Endothelial cell of umbilical vein (primary cell): Measurements from ENCODE around the gene PTDSS2. TPM values are rescaled to one million over a fixed set of nuclear protein-coding genes. Genes with fewer than 3 reads are reported as not detected.

ENCODE experiments used
- BruUV-seq: library from RNA; stranded (reverse); fragments of 400-500 nt; replicated peaks from 2 replicates; lab custom pipeline; 2021; lab: Mats Ljungman, UMichigan
- CTCF ChIA-PET: fragments of 300-600, 350-600 bp; sonication (Branson Sonifier 250); formaldehyde crosslinking; loops from one replicate; lab custom pipeline; 2021; ENCODE audit warnings: antibody characterized with exemption, inconsistent platforms; lab: Charles Lee
- POLR2A ChIA-PET: fragments of 300-600, 350-600 bp; sonication (Branson Sonifier 250); formaldehyde crosslinking; loops from one replicate; lab custom pipeline; 2021; ENCODE audit warnings: antibody characterized with exemption, inconsistent platforms; lab: Charles Lee
- DNase-seq: peaks from one replicate; pipeline ENCODE4 v3.0.0-alpha.2; 2011; ENCODE audit warnings: low read depth, low spot score
- FAIRE-seq: peaks from 2 replicates; lab custom pipeline; 2011; peaks lifted over from hg19 to GRCh38; lab: Jason Lieb, UNC
- H2AFZ ChIP-seq: 2 replicates; pipeline ENCODE4 v1.6.0; 2012; ENCODE audit warnings: low read depth, low read length, control low read depth, inconsistent platforms
- H3K27ac ChIP-seq: 2 replicates; pipeline ENCODE4 v1.5.1; 2011; ENCODE audit warnings: low read depth, mild to moderate bottlenecking, control low read depth, low read length, moderate library complexity; ENCODE audit not compliant: insufficient read depth
- H3K27me3 ChIP-seq, 2 experiments: 2 replicates each; pipeline versions ENCODE4 v1.6.0 to v1.6.1; 2011; ENCODE audit warnings: low read length in 2 of 2, mixed read lengths in 1 of 2; ENCODE audit not compliant: control insufficient read depth in 2 of 2, insufficient read depth in 2 of 2
- H3K36me3 ChIP-seq, 2 experiments: 2 replicates in 1 of 2; 3 replicates in 1 of 2; pipeline ENCODE4 v1.5.1; 2011; ENCODE audit warnings: low read length in 2 of 2, mild to moderate bottlenecking in 1 of 2, moderate library complexity in 1 of 2; ENCODE audit not compliant: control insufficient read depth in 2 of 2, insufficient read depth in 2 of 2; ENCODE audit errors: extremely low read depth in 1 of 2
- H3K4me1 ChIP-seq: 3 replicates; pipeline ENCODE4 v1.5.1; 2011; ENCODE audit warnings: mild to moderate bottlenecking, low read length; ENCODE audit not compliant: control insufficient read depth, insufficient read depth; ENCODE audit errors: extremely low read depth
- H3K4me2 ChIP-seq: 2 replicates; pipeline ENCODE4 v1.6.1; 2011; ENCODE audit warnings: low read length, control low read depth, mixed read lengths; ENCODE audit not compliant: insufficient read depth
- H3K4me3 ChIP-seq, 3 experiments: fragments of 200-600 bp in 1 of 3; sonication (generic), shearing (Covaris generic) in 1 of 3; replicated peaks in 1 of 3; 2 replicates each; pipeline ENCODE4 v1.5.1; 2011 to 2016; ENCODE audit warnings: control low read depth in 3 of 3, low read length in 3 of 3, mild to moderate bottlenecking in 2 of 3, inconsistent platforms in 1 of 3, low read depth in 1 of 3, moderate library complexity in 1 of 3; ENCODE audit not compliant: insufficient read depth in 1 of 3
- H3K79me2 ChIP-seq: 2 replicates; pipeline ENCODE4 v1.6.0; 2012; ENCODE audit warnings: low read length, inconsistent platforms; ENCODE audit not compliant: control insufficient read depth, insufficient read depth
- H3K9ac ChIP-seq: replicated peaks from 2 replicates; pipeline ENCODE3; 2011; ENCODE audit warnings: low read length, control low read depth; ENCODE audit not compliant: insufficient read depth; ENCODE audit errors: extremely low read depth
- H3K9me1 ChIP-seq: replicated peaks from 3 replicates; pipeline ENCODE4 v1.6.0; 2011; ENCODE audit warnings: mild to moderate bottlenecking, low read length; ENCODE audit not compliant: control insufficient read depth, insufficient read depth; ENCODE audit errors: extremely low read depth
- H3K9me3 ChIP-seq: replicated peaks from 2 replicates; pipeline ENCODE4 v1.5.1; 2012; ENCODE audit warnings: low read length, inconsistent platforms; ENCODE audit not compliant: control insufficient read depth, insufficient read depth
- H4K20me1 ChIP-seq: replicated peaks from 2 replicates; pipeline ENCODE3; 2011; ENCODE audit warnings: mild to moderate bottlenecking, low read length; ENCODE audit not compliant: control insufficient read depth, insufficient read depth; ENCODE audit errors: extremely low read depth
- EZH2 ChIP-seq: IDR thresholded peaks from 2 replicates; pipeline ENCODE4 v1.6.1; 2012; ENCODE audit warnings: borderline replicate concordance, low read depth, mild to moderate bottlenecking, moderate library complexity, low read length, inconsistent platforms; ENCODE audit not compliant: severe bottlenecking
- FOS ChIP-seq: IDR thresholded peaks from 2 replicates; pipeline ENCODE4 v1.6.1; 2011; ENCODE audit warnings: mild to moderate bottlenecking, low read length, moderate library complexity, borderline replicate concordance; ENCODE audit not compliant: insufficient read depth
- GATA2 ChIP-seq: IDR thresholded peaks from 2 replicates; pipeline ENCODE4 v1.7.0; 2011; ENCODE audit warnings: low read depth, mild to moderate bottlenecking, moderate library complexity, mixed read lengths, low read length; ENCODE audit not compliant: insufficient read length, insufficient read depth
- JUN ChIP-seq: IDR thresholded peaks from 2 replicates; pipeline ENCODE4 v1.6.1; 2011; ENCODE audit warnings: borderline replicate concordance, low read depth; ENCODE audit not compliant: insufficient read length, insufficient read depth
- MYC ChIP-seq: IDR thresholded peaks from one replicate; pipeline ENCODE4 v1.6.1; 2011; ENCODE audit warnings: mild to moderate bottlenecking, low read depth, low read length
- POLR2A ChIP-seq: IDR thresholded peaks from 2 replicates; pipeline ENCODE4 v1.6.1; 2012; ENCODE audit warnings: low read depth, mild to moderate bottlenecking, control low read depth, low read length
- POLR2AphosphoS5 ChIP-seq: IDR thresholded peaks from 2 replicates; pipeline ENCODE4 v1.6.1; 2012; ENCODE audit warnings: low read depth, mild to moderate bottlenecking, control low read depth, low read length, moderate library complexity; ENCODE audit not compliant: insufficient read depth
- dilution Hi-C: fragments of 300-500 bp; cut with MboI; formaldehyde crosslinking; loops from one replicate; pipeline ENCODE4 v1.15.0; 2019; ENCODE audit warnings: low sequenced_read_pairs; ENCODE audit not compliant: extremely low pct_ligation_motif_present
- intact Hi-C: fragments of 100-400 bp; cut with micrococcal nuclease; formaldehyde crosslinking; loops from one replicate; pipeline ENCODE4 v1.10.0; 2022
- polyA plus RNA-seq, 4 experiments: library from polyadenylated mRNA; depleted of rRNA in 3 of 4; stranded (reverse) in 3 of 4; unstranded in 1 of 4; fragments of >200 nt; gene quantifications; 2 replicates each; pipeline versions ENCODE4 v1.2.1 to v1.2.3, GENCODE V29; 2011 to 2012; ENCODE audit warnings: missing spikeins in 1 of 4
- total RNA-seq: library from RNA; stranded (reverse); gene quantifications from 2 replicates; pipeline ENCODE4 v1.2.3, GENCODE V29; 2021
- TF ChIP-seq, protein P1 (sequence below), 2 donors: IDR thresholded peaks; 1 replicate in 1 of 2; 2 replicates in 1 of 2; pipeline ENCODE4 v1.5.1; 2011; ENCODE audit warnings: low read length in 2 of 2, mild to moderate bottlenecking in 2 of 2, moderate library complexity in 2 of 2, control low read depth in 1 of 2, inconsistent platforms in 1 of 2, low read depth in 1 of 2; ENCODE audit not compliant: insufficient read depth in 1 of 2; ENCODE audit errors: extremely low read depth in 1 of 2
- TF ChIP-seq, protein P2 (sequence below): IDR thresholded peaks from 2 replicates; pipeline ENCODE4 v1.6.1; 2011; ENCODE audit not compliant: insufficient read depth, insufficient read length

Gene PTDSS2
- total and polyA plus RNA-seq, 2 donors (not counting 3 experiments of a cell fraction or from before 2014, with no cell fraction given) = 41.4 to 46.8 TPM

- Histone ChIP-seq H3K9ac (no peak overlapping the region), H3K4me2 (peak overlapping the region; percentile 37), H3K36me3 (no peaks in the 10 kb centered on the region), H4K20me1 (no peaks in the 10 kb centered on the region), H3K9me3 (no peaks in the 10 kb centered on the region), H3K9me1 (no peaks in the 10 kb centered on the region), H3K79me2 (no peaks in the 10 kb centered on the region), H3K4me1 (peaks cover 21% of the 10 kb centered on the region), H3K4me3 (peak overlapping the region in 2 of 3 experiments; percentile 6 to 27), H3K27ac (no peak overlapping the region), H2AFZ (peak overlapping the region; percentile 37), H3K27me3 (no peaks in the 10 kb centered on the region)
- FAIRE-seq (no peak), DNase-seq (no peak)
- CTCF ChIA-PET = interaction anchor here (1.2 to 3.9 kb wide), 3 partner anchors 34 to 104 kb away, joined by 4 to 32 read pairs (median 4); no protein-coding TSS in a partner anchor
- dilution Hi-C loops (no loop called here), intact Hi-C loops (loop anchor here (2.0 kb wide), 1 partner anchor 92 kb away; the partner anchor contains the start of gene RNH1)
- no TSS peak for BruUV-seq
- TF ChIP-seq, protein P1, sequence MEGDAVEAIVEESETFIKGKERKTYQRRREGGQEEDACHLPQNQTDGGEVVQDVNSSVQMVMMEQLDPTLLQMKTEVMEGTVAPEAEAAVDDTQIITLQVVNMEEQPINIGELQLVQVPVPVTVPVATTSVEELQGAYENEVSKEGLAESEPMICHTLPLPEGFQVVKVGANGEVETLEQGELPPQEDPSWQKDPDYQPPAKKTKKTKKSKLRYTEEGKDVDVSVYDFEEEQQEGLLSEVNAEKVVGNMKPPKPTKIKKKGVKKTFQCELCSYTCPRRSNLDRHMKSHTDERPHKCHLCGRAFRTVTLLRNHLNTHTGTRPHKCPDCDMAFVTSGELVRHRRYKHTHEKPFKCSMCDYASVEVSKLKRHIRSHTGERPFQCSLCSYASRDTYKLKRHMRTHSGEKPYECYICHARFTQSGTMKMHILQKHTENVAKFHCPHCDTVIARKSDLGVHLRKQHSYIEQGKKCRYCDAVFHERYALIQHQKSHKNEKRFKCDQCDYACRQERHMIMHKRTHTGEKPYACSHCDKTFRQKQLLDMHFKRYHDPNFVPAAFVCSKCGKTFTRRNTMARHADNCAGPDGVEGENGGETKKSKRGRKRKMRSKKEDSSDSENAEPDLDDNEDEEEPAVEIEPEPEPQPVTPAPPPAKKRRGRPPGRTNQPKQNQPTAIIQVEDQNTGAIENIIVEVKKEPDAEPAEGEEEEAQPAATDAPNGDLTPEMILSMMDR (IDR thresholded peaks at IDR 0.05; ENCODE audit: extremely low read depth in 1 of 2, insufficient read depth in 1 of 2, low read depth in 1 of 2, low read length in 2 of 2) = no peak
- TF ChIP-seq FOS (no peak), EZH2 (no peak), GATA2 (no peak), POLR2A (no peak), POLR2AphosphoS5 (no peak), MYC (no peak), JUN (no peak)
- TF ChIP-seq, protein P2, sequence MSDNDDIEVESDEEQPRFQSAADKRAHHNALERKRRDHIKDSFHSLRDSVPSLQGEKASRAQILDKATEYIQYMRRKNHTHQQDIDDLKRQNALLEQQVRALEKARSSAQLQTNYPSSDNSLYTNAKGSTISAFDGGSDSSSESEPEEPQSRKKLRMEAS = no peak
- POLR2A ChIA-PET = interaction anchor here (0.6 kb wide), 1 partner anchor 85 kb away, joined by 3 read pairs; no protein-coding TSS in a partner anchor
Measured at GRCh38 chr11:414318-414857, 35.7 kb upstream of the PTDSS2 start.
